Pulmonary artery endothelial cell (primary cell): ENCODE data around the gene AHRR. TPM values are rescaled to one million over a fixed set of nuclear protein-coding genes. Genes with fewer than 3 reads are reported as not detected.

Experiments used
- DNase-seq: peaks from one replicate; pipeline ENCODE4 v3.0.0-alpha.2; 2011; ENCODE audit warnings: low read depth, low spot score
- total RNA-seq: library from RNA; depleted of rRNA; stranded (reverse); fragments of >200 nt; gene quantifications from 2 replicates; pipeline ENCODE4 v1.2.3, GENCODE V29; 2014

AHRR gene
- total RNA-seq, 1 donor from 2014 or later = 6.8 TPM

DNA sequence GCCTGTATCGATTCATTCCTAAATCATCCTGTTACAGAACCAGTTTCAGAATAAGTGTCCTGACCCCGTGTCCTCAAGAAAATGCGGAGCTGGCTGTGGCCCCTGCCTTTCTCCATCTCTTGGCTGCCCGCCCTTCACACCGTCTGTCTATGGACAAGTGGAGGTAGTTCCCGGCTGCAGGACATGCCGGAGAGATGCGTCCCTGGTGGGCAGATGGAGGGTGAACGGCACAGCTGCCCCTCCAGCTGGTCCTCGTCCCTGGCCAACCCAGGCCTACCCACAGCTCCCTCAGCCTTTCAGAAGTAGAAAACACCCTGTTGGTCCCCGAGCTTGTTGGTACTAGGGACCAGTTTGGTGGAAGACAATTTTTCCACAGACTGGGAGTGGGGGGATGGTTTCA, 106.7 kb downstream of the AHRR start:
- DNase-seq = no peak

DNA sequence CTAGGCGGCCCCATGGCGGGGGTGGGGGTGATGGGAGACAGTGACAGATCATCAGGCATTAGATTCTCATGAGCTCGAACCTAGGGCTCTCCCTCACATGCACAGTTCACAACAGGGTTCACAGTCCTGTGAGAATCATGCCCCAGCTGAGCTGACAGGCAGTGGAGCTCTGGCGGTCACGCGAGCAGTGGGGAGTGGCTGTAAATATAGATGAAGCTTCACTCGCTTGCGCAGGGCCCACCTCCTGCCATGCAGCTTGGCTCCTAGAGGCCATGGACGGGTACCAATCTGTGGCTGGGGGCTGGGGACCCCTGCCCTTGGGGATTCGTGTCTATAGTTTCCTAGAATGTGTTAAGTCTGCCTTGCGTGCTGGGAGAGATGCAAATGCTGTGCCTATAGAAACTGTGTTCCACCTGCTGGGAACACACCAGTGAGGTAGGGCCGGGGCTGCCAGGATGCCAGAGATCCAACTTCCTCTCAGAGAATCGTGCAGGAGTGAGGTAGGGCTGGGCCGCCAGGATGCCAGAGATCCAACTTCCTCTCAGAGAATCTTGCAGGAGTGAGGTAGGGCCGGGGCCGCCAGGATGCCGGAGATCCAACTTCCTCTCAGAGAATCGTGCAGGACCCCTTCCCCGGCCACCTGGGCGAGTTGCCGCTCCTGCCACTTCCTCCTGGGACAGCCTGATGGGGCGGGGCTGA, 107.4 kb downstream of the AHRR start:
- DNase-seq = no peak

DNA sequence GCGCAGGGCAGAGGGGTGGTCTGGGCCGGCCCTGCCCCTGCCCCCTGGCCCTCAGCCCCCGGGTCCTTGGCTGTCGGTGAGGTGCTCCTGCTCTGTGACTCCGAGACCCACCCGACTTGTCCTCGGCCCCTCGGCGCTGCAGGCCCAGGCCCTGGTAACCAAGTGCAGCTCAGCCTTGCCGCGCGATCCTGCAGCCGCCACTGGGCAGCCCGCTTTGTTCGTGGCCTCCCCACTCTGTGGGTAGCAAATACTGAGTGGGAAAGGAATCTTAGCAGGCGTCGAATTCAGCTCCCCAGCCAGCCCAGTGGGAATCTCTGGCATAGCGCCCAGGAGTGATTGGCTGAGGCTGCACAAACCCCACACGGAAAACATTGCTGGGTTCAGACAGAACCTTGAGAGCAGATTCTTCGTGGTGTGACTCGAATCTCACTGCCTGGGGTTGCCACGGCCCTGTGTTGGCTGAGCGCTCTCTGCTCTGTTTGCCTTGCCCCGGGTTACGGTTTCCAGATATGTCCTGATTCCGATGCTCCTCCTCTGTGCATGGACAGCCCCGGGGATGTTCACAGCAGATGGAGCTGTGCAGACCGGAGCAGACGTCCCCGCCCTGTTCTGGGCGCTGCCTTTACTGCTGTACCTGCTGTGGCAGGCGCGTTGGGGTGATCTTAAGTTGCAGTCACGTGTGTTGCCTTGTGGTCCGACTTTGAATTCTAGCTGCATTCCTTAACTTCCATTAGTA, 108.1 kb downstream of the AHRR start:
- no peak for DNase-seq

- no peak for DNase-seq
These were observed 108.9 kb downstream of the AHRR start for GRCh38 chr5:430214-430925.

DNA sequence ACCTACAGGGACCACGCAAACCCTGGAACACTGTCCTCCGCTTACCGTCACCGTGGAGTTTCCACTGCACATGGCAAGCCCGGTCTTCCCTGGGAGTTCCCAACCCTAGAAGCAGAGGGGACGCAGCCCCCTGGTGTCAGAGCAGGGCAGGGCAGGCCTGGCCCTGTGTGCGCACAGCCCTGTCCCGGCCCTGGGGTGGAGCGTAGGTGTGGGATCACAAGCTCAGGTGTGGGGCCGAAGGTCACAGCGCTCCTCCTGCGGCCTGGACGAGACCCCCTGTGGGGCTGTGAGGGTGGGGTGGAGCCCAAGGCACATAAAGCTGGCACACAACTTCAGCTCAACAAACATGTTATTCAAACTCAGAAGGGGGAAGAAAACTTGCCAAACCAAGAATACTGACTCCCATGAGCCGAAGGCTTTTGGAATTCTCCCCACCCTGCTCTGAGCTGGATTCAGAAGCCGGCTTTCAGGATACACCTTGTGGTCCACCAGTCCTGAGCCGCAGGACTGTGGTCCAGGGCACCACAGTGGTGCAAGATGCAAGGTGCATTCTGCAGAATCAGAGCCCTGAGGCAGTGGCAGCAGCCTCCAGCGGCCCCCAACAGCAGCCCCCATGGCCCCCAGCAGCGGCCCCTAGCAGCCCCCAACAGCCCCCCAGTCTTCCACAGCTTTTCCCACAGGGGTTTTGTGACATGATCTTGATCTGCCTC, 109.6 kb downstream of the AHRR start:
- no peak for DNase-seq

- DNase-seq = no peak
These were observed 110.2 kb downstream of the AHRR start for GRCh38 chr5:431711-432050.

GRCh38 chr5:432201-432927, 110.8 kb downstream of the AHRR start:
- DNase-seq = no peak

GRCh38 chr5:432928-433791, 111.6 kb downstream of the AHRR start:
- DNase-seq = no peak

DNA sequence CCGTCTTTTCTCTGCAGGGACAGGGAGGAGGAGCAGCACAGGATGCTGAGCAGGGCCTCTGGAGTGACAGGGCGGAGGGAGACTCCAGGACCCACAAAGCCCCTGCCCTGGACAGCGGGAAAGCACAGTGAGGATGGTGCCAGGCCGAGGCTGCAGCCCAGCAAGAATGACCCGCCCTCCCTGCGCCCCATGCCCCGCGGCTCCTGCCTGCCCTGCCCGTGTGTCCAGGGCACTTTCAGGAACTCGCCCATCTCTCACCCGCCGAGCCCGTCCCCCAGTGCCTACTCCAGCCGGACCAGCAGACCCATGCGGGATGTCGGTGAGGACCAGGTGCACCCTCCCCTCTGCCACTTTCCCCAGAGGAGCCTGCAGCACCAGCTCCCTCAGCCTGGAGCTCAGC, 112.3 kb downstream of the AHRR start:
- no peak for DNase-seq

- DNase-seq = no peak
These were observed 113.1 kb downstream of the AHRR start for GRCh38 chr5:434443-435146.

DNA sequence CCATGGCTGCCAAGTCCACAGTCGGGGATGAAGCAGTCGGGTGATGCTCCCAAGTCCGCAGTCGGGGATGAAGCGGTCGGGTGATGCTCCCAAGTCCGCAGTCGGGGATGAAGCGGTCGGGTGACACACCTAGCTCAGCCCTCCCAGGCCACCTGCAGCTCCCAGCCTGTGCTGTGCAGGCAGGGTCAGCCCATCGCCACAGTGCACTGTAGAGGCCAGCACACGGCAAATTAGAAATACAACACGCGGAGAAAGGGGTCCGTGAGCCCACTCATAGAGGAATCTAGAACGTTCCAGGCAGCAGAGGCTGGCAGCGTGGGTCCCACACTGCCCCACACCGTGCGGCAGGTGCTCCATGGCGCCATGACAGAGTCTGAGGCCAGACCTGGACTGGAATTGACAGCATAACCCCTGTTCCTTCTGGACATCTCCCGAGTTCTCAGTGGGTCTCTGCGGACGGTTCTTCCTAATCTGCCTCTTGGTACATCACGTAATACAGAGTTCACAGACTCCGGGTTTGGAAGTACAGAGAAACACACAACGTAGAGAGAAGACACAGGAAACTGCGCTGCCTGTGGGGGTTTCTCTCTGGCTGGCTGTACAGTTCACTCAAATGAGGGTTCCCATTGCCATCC, 113.8 kb downstream of the AHRR start:
- no peak for DNase-seq

DNA sequence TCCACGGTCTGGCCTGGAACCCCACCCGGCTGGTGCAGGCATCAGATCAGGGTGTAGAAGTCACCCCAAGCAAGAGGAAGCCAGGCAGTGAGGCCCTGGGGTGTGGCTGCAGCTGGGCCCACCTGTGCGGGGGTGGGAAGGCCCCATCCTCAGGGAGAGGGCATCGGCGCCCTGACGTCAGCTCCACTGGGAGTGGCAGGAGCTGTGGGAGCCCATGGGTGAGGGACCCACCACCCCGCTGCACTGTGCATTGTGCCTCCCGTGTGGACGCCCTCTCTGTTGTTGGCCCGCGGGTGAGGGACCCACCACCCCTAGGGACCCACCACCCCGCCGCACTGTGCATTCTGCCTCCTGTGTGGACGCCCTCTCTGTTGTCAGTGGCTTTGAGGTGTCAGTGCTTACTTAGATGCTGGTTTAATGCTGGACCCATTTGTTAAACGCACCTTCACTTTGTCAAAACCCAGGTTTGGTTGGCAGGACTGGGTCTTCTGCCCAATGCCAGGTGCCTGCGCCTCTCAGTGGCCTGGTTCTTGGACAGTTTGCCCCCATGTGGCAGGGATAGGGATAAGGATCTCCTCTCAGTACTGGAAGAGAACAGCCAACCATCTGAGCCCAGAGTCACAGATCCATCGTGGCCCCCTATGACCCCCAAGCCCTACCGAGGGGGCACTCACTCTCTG, 114.6 kb downstream of the AHRR start:
- DNase-seq = no peak

DNA sequence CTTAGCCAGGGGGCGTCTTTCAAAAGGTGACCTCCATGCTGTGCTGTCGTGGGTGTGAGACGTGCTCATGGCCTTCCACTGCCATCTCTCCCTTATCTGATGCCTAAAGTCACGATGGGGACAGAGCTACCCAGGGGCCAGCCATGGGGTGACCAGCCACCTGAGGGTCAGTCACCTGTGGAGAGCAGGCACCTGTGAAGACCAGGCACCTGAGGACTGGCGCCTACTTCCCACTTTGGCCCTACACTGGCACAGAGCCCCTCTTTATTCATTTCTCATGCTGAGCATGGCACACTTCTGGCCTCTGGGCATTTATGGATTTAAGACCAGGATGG, 115.1 kb downstream of the AHRR start:
- DNase-seq = no peak

- DNase-seq = no peak
These were observed 115.8 kb downstream of the AHRR start for GRCh38 chr5:437281-437771.

GRCh38 chr5:438481-438981, 117.0 kb downstream of the AHRR start:
- no peak for DNase-seq

- DNase-seq = no peak
These were observed 117.7 kb downstream of the AHRR start for GRCh38 chr5:439181-439580.

- DNase-seq = no peak
These were observed 118.1 kb downstream of the AHRR start for GRCh38 chr5:439636-440035.

DNA sequence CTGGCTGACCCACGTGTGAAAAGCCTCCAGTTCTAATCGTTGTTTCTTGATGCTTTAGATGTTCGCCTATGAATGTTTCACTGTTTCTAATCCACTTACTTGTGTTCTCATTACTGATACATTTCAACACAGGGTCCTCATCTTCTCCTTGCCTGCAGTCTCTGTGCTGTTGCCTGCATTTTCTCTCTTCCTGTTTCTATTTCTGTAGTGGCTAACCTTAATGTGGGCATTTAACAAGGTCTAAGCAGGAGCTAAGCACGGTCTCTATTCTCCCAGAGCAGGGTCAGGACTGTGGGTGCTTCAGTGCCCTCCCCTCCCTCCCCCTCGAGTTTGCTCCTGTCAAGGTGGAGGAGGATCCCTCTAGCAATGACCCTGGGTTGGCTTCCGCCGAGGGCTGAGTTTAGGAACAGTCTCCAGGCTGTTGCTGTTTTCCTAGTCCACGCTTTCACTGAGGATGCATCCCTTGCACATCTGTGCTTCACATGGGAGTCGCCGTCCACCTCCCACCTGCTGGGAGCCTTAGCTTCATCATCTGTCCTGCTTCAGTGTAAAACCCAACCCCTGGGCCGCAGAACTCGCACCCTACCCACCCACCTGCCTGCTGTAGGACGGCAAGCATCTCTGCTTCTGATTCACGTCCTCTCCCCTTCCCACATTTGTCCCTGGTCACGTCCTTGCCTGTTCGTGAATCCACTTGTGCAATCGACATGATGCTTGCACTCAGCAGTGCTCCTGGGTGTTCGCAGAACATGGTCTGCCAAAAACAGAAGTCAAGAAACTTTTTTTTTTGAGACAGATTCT, 119.1 kb downstream of the AHRR start:
- no peak for DNase-seq
